Uterus (tissue), 4 donors: ENCODE data around the gene ENDOD1. TPM values are rescaled to one million over a fixed set of nuclear protein-coding genes. Genes with fewer than 3 reads are reported as not detected.

Experiments
- DNase-seq, 2 donors: peaks; one replicate each; pipeline ENCODE4 v3.0.0-alpha.2; 2019 to 2020
- H3K27ac ChIP-seq, 2 donors: fragments of 200-600 bp; sonication (generic); 1 replicate in 1 of 2; 2 replicates in 1 of 2; pipeline ENCODE4 v1.5.1; 2016 to 2018
- H3K27me3 ChIP-seq, 2 donors: fragments of 200-600 bp; sonication (generic); one replicate each; pipeline ENCODE4 v1.5.1; 2018 to 2019; ENCODE audit warnings: control low read depth in 1 of 2
- H3K36me3 ChIP-seq, 2 donors: fragments of 200-600 bp; sonication (generic); one replicate each; pipeline ENCODE4 v1.5.1; 2019; ENCODE audit warnings: control low read depth in 1 of 2
- H3K4me1 ChIP-seq, 2 donors: fragments of 200-600 bp; sonication (generic); one replicate each; pipeline ENCODE4 v1.5.1; 2018 to 2019; ENCODE audit warnings: control low read depth in 1 of 2
- H3K4me3 ChIP-seq, 2 donors: fragments of 200-600 bp; sonication (generic); 1 replicate in 1 of 2; 2 replicates in 1 of 2; pipeline ENCODE4 v1.5.1; 2018 to 2019; ENCODE audit warnings: mild to moderate bottlenecking in 1 of 2
- H3K9me3 ChIP-seq, 2 donors: fragments of 200-600 bp; sonication (generic); one replicate each; pipeline ENCODE4 v1.5.1; 2019; ENCODE audit warnings: control low read depth in 1 of 2
- CTCF ChIP-seq, 4 experiments: fragments of 200-600 bp in 2 of 4; fragments of 450-650 bp in 2 of 4; sonication (generic) in 2 of 4; IDR thresholded peaks; one replicate each; pipeline ENCODE4 v1.5.1; 2016 to 2019; ENCODE audit warnings: antibody characterized with exemption in 4 of 4, mild to moderate bottlenecking in 2 of 4, moderate library complexity in 1 of 4
- POLR2A ChIP-seq, 2 donors: fragments of 450-650 bp; IDR thresholded peaks; one replicate each; pipeline ENCODE4 v1.6.1; 2016; ENCODE audit warnings: antibody characterized with exemption in 2 of 2, mild to moderate bottlenecking in 1 of 2, moderate library complexity in 1 of 2
- intact Hi-C: fragments of 100-400 bp; cut with DNase I; formaldehyde crosslinking; loops from one replicate; pipeline ENCODE4 v1.15.1; 2023; ENCODE audit warnings: low total_unique reads
- total RNA-seq, 4 donors: library from RNA; depleted of rRNA in 3 of 4; stranded (reverse); fragments of >200 nt in 3 of 4; gene quantifications; one replicate each; pipeline versions ENCODE4 v1.1.0 to v1.2.4, GENCODE V29; 2014 to 2023
- donor health status: DM: yes; HTN: yes; CAD: no.

ENDOD1 gene
- total RNA-seq, 4 donors from 2014 or later: 35.0 to 82.9 (median 60.0) TPM

DNA sequence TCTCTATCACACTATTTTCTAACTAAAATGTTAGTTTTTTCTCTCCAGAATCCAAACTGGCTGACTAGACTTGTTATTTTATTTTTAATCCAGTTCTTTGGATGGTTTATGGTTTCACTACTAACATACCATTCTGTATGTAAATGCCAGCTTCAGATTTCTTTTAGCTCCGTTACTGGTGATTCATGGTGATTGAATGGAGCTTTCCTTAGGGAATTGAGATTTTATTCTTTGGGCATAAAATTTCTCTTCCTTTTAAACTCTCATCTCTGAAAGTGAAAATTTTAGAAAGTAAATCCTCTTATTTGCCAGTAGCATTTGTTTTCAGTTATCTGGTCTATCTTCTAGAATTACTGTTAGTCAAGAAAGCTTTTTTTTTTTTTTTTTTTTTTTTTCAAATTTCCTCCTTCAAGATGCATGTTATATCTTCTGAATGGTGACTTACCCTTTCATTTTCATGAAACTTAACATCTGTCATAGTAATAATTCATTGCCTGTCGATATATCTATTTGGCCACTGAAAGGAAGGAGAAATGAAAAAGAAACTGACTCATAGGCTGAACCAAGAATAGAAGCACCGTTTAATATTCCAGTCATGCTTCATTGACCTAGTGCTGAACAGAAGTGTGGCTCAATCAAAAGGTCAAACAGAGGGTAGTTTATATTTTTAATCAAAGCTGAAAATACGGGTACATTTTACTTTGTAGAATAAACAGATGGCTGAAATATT is 6.4 kb downstream of the ENDOD1 start:
- H3K9me3 ChIP-seq: no peaks in the 10 kb centered on the region
- DNase-seq: no peak
- no peak for TF ChIP-seq POLR2A (IDR thresholded peaks at IDR 0.05)
- peaks cover 4 to 8% of the 10 kb centered on the region in 2 donors for H3K4me1 ChIP-seq
- no peaks in the 10 kb centered on the region for H3K36me3 ChIP-seq
- no peak overlapping the region for H3K27ac ChIP-seq
- intact Hi-C loops: no loop called here
- no peak overlapping the region for H3K4me3 ChIP-seq
- no peaks in the 10 kb centered on the region for H3K27me3 ChIP-seq

DNA sequence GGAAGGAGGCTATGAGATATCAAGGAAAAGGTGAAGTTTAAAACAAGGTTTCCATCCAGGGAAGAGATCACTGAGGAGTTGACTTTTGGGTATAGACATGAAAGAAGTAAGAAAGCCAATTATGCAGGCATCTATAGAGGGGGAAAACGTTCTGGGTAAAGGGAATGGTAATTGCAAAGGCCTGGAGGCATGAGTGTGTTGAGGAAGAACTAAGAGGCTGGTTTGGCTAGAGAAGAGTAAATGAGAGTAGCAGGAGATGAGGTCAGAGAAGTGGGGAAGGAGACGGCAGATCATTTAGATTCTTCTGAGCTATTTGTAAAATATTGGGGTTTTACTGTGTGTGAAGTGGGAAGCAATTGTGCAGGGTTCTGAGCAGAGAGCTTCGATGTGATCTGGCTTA is 7.6 kb downstream of the ENDOD1 start:
- no peaks in the 10 kb centered on the region for H3K27me3 ChIP-seq
- H3K27ac ChIP-seq: no peak overlapping the region
- H3K36me3 ChIP-seq: no peaks in the 10 kb centered on the region
- DNase-seq: no peak
- H3K9me3 ChIP-seq: no peaks in the 10 kb centered on the region
- peaks cover 4 to 8% of the 10 kb centered on the region in 2 donors for H3K4me1 ChIP-seq
- H3K4me3 ChIP-seq: no peak overlapping the region
- TF ChIP-seq CTCF (IDR thresholded peaks at IDR 0.05): no peak
- intact Hi-C loops: no loop called here

- intact Hi-C loops: no loop called here
- Histone ChIP-seq H3K36me3 (no peaks in the 10 kb centered on the region), H3K4me1 (peaks cover 0 to 4% of the 10 kb centered on the region in 2 donors), H3K27me3 (no peaks in the 10 kb centered on the region), H3K4me3 (no peak overlapping the region), H3K27ac (no peak overlapping the region), H3K9me3 (no peaks in the 10 kb centered on the region)
- no peak for DNase-seq
- TF ChIP-seq POLR2A (IDR thresholded peaks at IDR 0.05): no peak
- TF ChIP-seq CTCF (IDR thresholded peaks at IDR 0.05): no peak
These were observed 9.2 kb downstream of the ENDOD1 start for GRCh38 chr11:95098826-95099225.

DNA sequence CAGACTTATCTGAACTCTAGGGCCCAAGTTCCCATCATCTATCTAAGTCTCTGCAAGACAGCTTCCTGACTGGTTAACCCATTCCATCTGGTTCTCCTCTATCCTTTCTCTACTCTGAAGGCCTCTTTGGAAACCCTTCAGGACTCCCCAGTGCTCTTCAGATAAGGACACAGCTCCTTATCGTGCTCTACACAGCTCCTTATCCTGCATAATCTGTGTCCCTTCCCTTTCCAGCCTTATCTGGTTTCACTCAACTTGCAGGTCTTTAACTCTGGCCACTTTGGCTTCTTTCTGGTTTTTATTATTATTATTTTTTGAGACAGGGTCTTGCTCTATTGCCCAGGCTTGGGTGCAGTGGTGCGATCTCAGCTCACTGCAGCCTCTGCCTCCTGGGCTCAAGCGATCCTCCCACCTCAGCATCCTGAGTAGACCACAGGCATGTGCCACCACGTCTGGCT is 10.6 kb downstream of the ENDOD1 start:
- no peaks in the 10 kb centered on the region for H3K36me3 ChIP-seq
- TF ChIP-seq CTCF (IDR thresholded peaks at IDR 0.05): no peak
- H3K27me3 ChIP-seq: no peaks in the 10 kb centered on the region
- no peaks in the 10 kb centered on the region for H3K4me1 ChIP-seq
- intact Hi-C loops: no loop called here
- no peak overlapping the region for H3K4me3 ChIP-seq
- H3K27ac ChIP-seq: no peak overlapping the region
- H3K9me3 ChIP-seq: no peaks in the 10 kb centered on the region
- DNase-seq: no peak

- Histone ChIP-seq H3K9me3 (no peaks in the 10 kb centered on the region), H3K36me3 (no peaks in the 10 kb centered on the region), H3K27me3 (no peaks in the 10 kb centered on the region), H3K4me1 (no peaks in the 10 kb centered on the region), H3K27ac (no peak overlapping the region), H3K4me3 (no peak overlapping the region)
- no peak for DNase-seq
- intact Hi-C loops: no loop called here
- no peak for TF ChIP-seq CTCF (IDR thresholded peaks at IDR 0.05)
- no peak for TF ChIP-seq POLR2A (IDR thresholded peaks at IDR 0.05)
These were observed 11.3 kb downstream of the ENDOD1 start for GRCh38 chr11:95100856-95101507.
